ENCODE measurements around the gene LIPC. TPM values are rescaled to one million over a fixed set of nuclear protein-coding genes. Genes with fewer than 3 reads are reported as not detected.

LIPC gene
- total and polyA plus RNA-seq, 4 donors = 0.38 to 0.93 (median 0.52) TPM; not detected in 1

- Histone ChIP-seq H3K9me3 (ENCODE audit: control insufficient read depth, low read length) (no peaks in the 10 kb centered on the region), H3K27ac (ENCODE audit: low read depth in 1 of 2, low read length in 2 of 2) (no peak overlapping the region), H3K4me1 (ENCODE audit: control insufficient read depth in 1 of 2, insufficient read depth in 2 of 2, low read length in 2 of 2) (no peaks in the 10 kb centered on the region), H3K4me3 (ENCODE audit: low read length in 2 of 2) (no peak overlapping the region), H3K27me3 (ENCODE audit: control insufficient read depth in 1 of 2, insufficient read depth in 2 of 2, low read length in 1 of 2) (no peaks in the 10 kb centered on the region), H3K36me3 (ENCODE audit: control insufficient read depth in 1 of 2, insufficient read depth in 2 of 2, low read length in 1 of 2) (no peaks in the 10 kb centered on the region)
- ATAC-seq (ENCODE audit: low FRiP score) (no peak), DNase-seq (no peak)
- 88 to 93% methylated on average over 5 of the region's 5 CpGs for WGBS, 2 donors
- intact Hi-C loops (cut with DNase I) = no loop called here
These were observed 176.4 kb downstream of the LIPC start for GRCh38 chr15:58608129-58608590.

GRCh38 chr15:58608711-58609110 lies 176.9 kb downstream of the LIPC start:
- Histone ChIP-seq H3K27ac (ENCODE audit: low read depth in 1 of 2, low read length in 2 of 2) (no peak overlapping the region), H3K27me3 (ENCODE audit: control insufficient read depth in 1 of 2, insufficient read depth in 2 of 2, low read length in 1 of 2) (no peaks in the 10 kb centered on the region), H3K36me3 (ENCODE audit: control insufficient read depth in 1 of 2, insufficient read depth in 2 of 2, low read length in 1 of 2) (no peaks in the 10 kb centered on the region), H3K4me3 (ENCODE audit: low read length in 2 of 2) (no peak overlapping the region), H3K4me1 (ENCODE audit: control insufficient read depth in 1 of 2, insufficient read depth in 2 of 2, low read length in 2 of 2) (no peaks in the 10 kb centered on the region), H3K9me3 (ENCODE audit: control insufficient read depth, low read length) (peaks cover under 1% of the 10 kb centered on the region)
- WGBS, 2 donors = 54 to 67% methylated on average over 1 of the region's 1 CpG
- DNase-seq = no peak
- intact Hi-C loops (cut with DNase I) = no loop called here
- ATAC-seq (ENCODE audit: low FRiP score) = no peak

- 92 to 94% methylated on average over 6 of the region's 6 CpGs for WGBS, 2 donors
- intact Hi-C loops (cut with DNase I) = no loop called here
- Histone ChIP-seq H3K36me3 (ENCODE audit: control insufficient read depth in 1 of 2, insufficient read depth in 2 of 2, low read length in 1 of 2) (no peaks in the 10 kb centered on the region), H3K27me3 (ENCODE audit: control insufficient read depth in 1 of 2, insufficient read depth in 2 of 2, low read length in 1 of 2) (no peaks in the 10 kb centered on the region), H3K4me3 (ENCODE audit: low read length in 2 of 2) (no peak overlapping the region), H3K4me1 (ENCODE audit: control insufficient read depth in 1 of 2, insufficient read depth in 2 of 2, low read length in 2 of 2) (no peaks in the 10 kb centered on the region), H3K9me3 (ENCODE audit: control insufficient read depth, low read length) (peaks cover 4% of the 10 kb centered on the region), H3K27ac (ENCODE audit: low read depth in 1 of 2, low read length in 2 of 2) (no peak overlapping the region)
- DNase-seq (no peak), ATAC-seq (ENCODE audit: low FRiP score) (peak; percentile 7)
These were observed 180.2 kb downstream of the LIPC start for GRCh38 chr15:58611731-58612676.

- 97 to 100% methylated on average over 1 of the region's 1 CpG for WGBS, 2 donors
- H3K36me3 ChIP-seq (ENCODE audit: control insufficient read depth in 1 of 2, insufficient read depth in 2 of 2, low read length in 1 of 2) = no peaks in the 10 kb centered on the region
These were observed 184.4 kb downstream of the LIPC start for GRCh38 chr15:58616171-58616570.

More at GRCh38 chr15:58616171-58616570, 184.4 kb downstream of the LIPC start:
- ATAC-seq (ENCODE audit: low FRiP score) (no peak), DNase-seq (no peak)
- Histone ChIP-seq H3K4me1 (ENCODE audit: control insufficient read depth in 1 of 2, insufficient read depth in 2 of 2, low read length in 2 of 2) (no peaks in the 10 kb centered on the region), H3K27me3 (ENCODE audit: control insufficient read depth in 1 of 2, insufficient read depth in 2 of 2, low read length in 1 of 2) (no peaks in the 10 kb centered on the region), H3K27ac (ENCODE audit: low read depth in 1 of 2, low read length in 2 of 2) (no peak overlapping the region), H3K9me3 (ENCODE audit: control insufficient read depth, low read length) (peaks cover 4% of the 10 kb centered on the region), H3K4me3 (ENCODE audit: low read length in 2 of 2) (no peak overlapping the region)
- intact Hi-C loops (cut with DNase I) = no loop called here

All from aorta (tissue), 5 donors.